CD1c-positive myeloid dendritic cell (primary cell): Measurements from ENCODE around the gene FADS2.
A peak's percentile ranks its signal among the peaks of the same experiment; 100 is the strongest.

Experiments
- DNase-seq: peaks from one replicate; pipeline ENCODE4 v3.0.0-alpha.2; 2016; ENCODE audit errors: extremely low spot score

The FADS2 gene

GRCh38 chr11:61827571-61828378, at the start of gene FADS2:
TSS of gene FADS2 (plus strand) at chr11:61828300. CDS start at chr11:61828391, 91 bp downstream.
- DNase-seq: peak; percentile 96

- no peak for DNase-seq
Observed at GRCh38 chr11:61778357-61778886, 49.7 kb upstream of the FADS2 start.

- DNase-seq: no peak
Observed at GRCh38 chr11:61778920-61779650, 49.0 kb upstream of the FADS2 start.

- DNase-seq: no peak
Observed at GRCh38 chr11:61779666-61780525, 48.2 kb upstream of the FADS2 start.

- no peak for DNase-seq
Observed at GRCh38 chr11:61780581-61781162, 47.4 kb upstream of the FADS2 start.

DNA sequence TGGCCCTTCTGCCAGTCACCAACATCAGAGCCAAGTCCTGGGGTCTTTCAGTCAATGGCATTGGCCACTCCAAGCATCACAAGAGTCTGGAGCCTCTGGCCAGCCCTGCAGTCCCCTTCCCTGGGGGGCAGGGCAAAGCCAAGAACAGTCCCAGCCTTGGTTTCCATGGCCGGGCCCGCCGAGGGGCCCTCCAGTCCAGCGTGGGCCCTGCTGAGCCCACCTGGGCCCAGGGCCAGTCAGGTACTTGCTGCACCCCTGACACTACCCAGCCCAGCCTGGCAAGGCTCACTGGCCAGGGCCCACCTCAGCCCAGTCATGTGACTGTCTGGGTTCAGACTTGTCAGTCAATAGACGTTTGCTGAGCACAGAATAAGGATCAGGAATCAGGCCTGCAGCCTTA, 46.5 kb upstream of the FADS2 start:
- no peak for DNase-seq

- no peak for DNase-seq
Observed at GRCh38 chr11:61782299-61782698, 45.8 kb upstream of the FADS2 start.

DNA sequence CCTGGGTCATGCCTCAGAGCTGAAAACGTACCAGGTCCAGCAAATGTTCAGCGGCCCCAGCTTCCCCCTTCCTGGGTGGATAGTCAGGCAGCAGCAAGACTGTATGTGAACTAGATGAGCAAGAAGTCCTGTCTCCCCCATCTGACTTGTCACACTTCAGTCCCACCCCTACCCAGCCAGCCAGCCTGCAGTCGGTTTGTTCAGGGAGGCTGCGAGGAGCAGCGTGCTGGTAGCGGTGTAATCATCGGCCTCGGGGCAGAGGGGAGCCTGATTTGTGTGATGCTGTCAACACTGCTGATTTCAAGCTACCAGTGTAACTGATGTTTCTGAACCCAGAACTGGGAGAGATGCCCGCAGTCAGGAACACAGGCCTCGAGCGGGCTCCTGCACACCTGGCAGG, 45.3 kb upstream of the FADS2 start:
- DNase-seq: no peak

DNA sequence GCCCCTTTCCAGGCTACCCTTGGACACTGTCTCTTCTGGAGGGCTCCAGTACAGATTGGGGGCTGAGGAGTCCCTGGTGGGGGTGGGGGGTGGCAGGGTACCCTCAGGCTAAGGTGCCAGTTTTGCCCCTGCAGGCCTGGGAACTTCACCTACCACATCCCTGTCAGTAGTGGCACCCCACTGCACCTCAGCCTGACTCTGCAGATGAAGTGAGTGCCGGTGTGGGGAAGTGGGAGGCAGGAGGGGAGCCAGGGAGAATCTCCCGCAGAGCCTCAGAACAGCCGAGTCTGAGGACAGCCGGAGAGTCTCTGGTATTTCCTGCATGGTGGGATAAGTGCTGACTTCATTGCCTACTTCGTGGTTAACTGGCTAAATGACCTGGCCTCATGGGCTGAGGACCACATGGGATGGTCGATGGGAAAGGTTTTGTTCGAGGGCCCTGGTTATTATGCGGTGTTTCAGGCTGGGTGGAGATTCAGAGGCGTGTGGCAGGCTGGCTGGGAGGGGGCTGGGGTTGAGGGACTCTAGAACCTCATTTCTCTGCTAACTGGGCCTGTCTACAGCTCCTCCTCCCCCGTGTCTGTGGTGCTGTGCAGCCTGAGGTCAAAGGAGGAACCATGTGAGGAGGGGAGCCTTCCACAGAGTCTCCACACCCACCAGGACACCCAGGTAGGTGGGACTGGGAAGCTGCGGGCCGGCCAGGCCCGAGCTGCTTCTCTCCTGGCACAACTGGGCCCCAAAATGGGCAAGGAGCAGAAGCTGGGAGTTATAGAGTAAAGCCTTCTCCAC, 44.2 kb upstream of the FADS2 start:
- no peak for DNase-seq

- DNase-seq: no peak
Observed at GRCh38 chr11:61784506-61784805, 43.6 kb upstream of the FADS2 start.

- DNase-seq: no peak
Observed at GRCh38 chr11:61785837-61786402, 42.2 kb upstream of the FADS2 start.

GRCh38 chr11:61787928-61788491, 40.1 kb upstream of the FADS2 start:
- peak; percentile 44 for DNase-seq

DNA sequence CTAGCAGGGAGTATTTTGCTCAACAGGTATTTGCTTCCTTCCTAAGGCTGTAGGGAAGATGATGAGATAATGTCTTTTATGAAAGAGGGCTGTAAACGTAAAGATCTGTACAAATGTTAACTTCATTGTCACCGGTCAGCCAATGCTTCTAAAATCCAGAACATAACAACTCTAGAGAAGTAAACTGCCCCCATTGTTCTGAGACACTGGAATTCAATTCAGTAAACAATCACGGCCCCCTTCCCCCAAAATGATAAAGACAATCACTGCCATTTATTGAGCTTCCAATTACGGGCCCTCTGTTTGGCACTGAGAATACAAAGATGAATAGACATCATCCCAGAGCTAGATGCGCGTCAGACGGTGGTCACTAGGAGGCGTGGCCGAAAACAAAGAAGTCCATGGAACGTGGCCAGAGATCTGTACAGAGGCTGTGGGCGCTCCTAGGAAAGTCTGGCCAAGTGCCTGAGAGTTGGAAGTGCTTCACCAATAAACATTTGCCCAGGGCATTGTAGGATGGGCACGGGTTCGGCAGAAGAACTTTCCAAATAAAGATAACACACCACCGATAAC, 36.3 kb upstream of the FADS2 start:
- DNase-seq: peak; percentile 77

- DNase-seq: peak; percentile 91
Observed at GRCh38 chr11:61792310-61793082, 35.6 kb upstream of the FADS2 start, which contains the start of the genes FEN1 and TMEM258. TSS of gene FEN1 (plus strand) at chr11:61792911. CDS start at chr11:61795362, 2,451 bp downstream. TSS of gene TMEM258 (minus strand) at chr11:61792599. CDS start at chr11:61792558, 41 bp downstream.

- DNase-seq: no peak
Observed at GRCh38 chr11:61793083-61793828, 34.8 kb upstream of the FADS2 start.

GRCh38 chr11:61793829-61794204, 34.3 kb upstream of the FADS2 start:
- no peak for DNase-seq

DNA sequence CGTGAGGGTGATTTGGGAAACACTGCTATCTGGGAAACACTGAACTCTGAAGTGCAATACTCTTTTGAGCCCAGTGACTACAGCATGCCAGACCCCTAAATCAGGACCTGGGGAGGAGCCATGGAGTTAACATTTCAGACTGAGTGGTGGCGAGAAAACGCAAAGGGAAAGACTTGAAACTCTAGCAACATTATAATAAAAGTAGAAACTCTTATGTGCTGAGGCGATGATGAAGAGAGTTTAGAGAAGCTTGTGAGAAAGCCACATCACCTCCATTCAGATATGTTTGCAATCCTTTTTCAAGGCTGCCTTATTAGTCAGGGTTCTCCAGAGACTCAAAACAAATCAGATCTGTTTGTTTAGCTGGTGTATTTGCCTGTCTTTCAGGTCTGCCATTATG, 33.5 kb upstream of the FADS2 start:
- DNase-seq: no peak

GRCh38 chr11:61795459-61795858, 32.6 kb upstream of the FADS2 start:
- DNase-seq: no peak
